Right atrium auricular region (tissue), 2 donors: ENCODE measurements around the gene EXOC3. TPM values are rescaled to one million over a fixed set of nuclear protein-coding genes. Genes with fewer than 3 reads are reported as not detected.

ENCODE experiments used
- DNase-seq: peaks from one replicate; pipeline ENCODE4 v3.0.0-alpha.2; 2019; ENCODE audit warnings: low spot score
- H3K27ac ChIP-seq, 2 donors: fragments of 200-600 bp; sonication (generic); 1 replicate in 1 of 2; 2 replicates in 1 of 2; pipeline ENCODE4 v1.5.1; 2016 to 2019
- H3K27me3 ChIP-seq, 2 donors: fragments of 200-600 bp; sonication (generic); one replicate each; pipeline versions ENCODE4 v1.5.1 to v1.6.0; 2017 to 2019
- H3K36me3 ChIP-seq: fragments of 200-600 bp; sonication (generic); one replicate; pipeline ENCODE4 v1.5.1; 2016
- H3K4me1 ChIP-seq, 2 donors: fragments of 200-600 bp; sonication (generic); one replicate each; pipeline versions ENCODE4 v1.5.1 to v1.6.0; 2017 to 2019
- H3K4me3 ChIP-seq, 2 donors: fragments of 200-600 bp; sonication (generic); 1 replicate in 1 of 2; 2 replicates in 1 of 2; pipeline ENCODE4 v1.5.1; 2017 to 2019; ENCODE audit warnings: mild to moderate bottlenecking in 1 of 2, moderate library complexity in 1 of 2
- H3K9me3 ChIP-seq, 2 donors: fragments of 200-600 bp; sonication (generic); one replicate each; pipeline ENCODE4 v1.5.1; 2019
- total RNA-seq, 2 donors: library from RNA; depleted of rRNA; stranded (reverse); fragments of >200 nt; gene quantifications; one replicate each; pipeline ENCODE4 v1.1.0, GENCODE V29; 2016
- TF ChIP-seq, protein P1 (sequence below), 2 donors: fragments of 200-600 bp; sonication (generic); IDR thresholded peaks; one replicate each; pipeline ENCODE4 v1.5.1; 2019; ENCODE audit warnings: antibody characterized with exemption in 2 of 2

EXOC3 gene
- total RNA-seq, 2 donors from 2014 or later: 34.7 to 40.7 TPM

- TF ChIP-seq, protein P1, sequence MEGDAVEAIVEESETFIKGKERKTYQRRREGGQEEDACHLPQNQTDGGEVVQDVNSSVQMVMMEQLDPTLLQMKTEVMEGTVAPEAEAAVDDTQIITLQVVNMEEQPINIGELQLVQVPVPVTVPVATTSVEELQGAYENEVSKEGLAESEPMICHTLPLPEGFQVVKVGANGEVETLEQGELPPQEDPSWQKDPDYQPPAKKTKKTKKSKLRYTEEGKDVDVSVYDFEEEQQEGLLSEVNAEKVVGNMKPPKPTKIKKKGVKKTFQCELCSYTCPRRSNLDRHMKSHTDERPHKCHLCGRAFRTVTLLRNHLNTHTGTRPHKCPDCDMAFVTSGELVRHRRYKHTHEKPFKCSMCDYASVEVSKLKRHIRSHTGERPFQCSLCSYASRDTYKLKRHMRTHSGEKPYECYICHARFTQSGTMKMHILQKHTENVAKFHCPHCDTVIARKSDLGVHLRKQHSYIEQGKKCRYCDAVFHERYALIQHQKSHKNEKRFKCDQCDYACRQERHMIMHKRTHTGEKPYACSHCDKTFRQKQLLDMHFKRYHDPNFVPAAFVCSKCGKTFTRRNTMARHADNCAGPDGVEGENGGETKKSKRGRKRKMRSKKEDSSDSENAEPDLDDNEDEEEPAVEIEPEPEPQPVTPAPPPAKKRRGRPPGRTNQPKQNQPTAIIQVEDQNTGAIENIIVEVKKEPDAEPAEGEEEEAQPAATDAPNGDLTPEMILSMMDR (IDR thresholded peaks at IDR 0.05): no peak
- Histone ChIP-seq H3K4me1 (peaks cover 0 to 15% of the 10 kb centered on the region in 2 donors), H3K27ac (no peak overlapping the region), H3K27me3 (no peaks in the 10 kb centered on the region), H3K36me3 (no peaks in the 10 kb centered on the region), H3K4me3 (no peak overlapping the region), H3K9me3 (no peaks in the 10 kb centered on the region)
- no peak for DNase-seq
These were observed 3.8 kb upstream of the EXOC3 start for GRCh38 chr5:439181-439580.

GRCh38 chr5:439636-440035 lies 3.3 kb upstream of the EXOC3 start:
- no peak overlapping the region for H3K4me3 ChIP-seq
- no peaks in the 10 kb centered on the region for H3K9me3 ChIP-seq
- H3K27me3 ChIP-seq: no peaks in the 10 kb centered on the region
- no peak for DNase-seq
- H3K4me1 ChIP-seq: peaks cover 0 to 19% of the 10 kb centered on the region in 2 donors
- TF ChIP-seq, protein P1 (IDR thresholded peaks at IDR 0.05): no peak
- no peak overlapping the region for H3K27ac ChIP-seq
- no peaks in the 10 kb centered on the region for H3K36me3 ChIP-seq

- TF ChIP-seq, protein P1 (IDR thresholded peaks at IDR 0.05): no peak
- no peaks in the 10 kb centered on the region for H3K9me3 ChIP-seq
- DNase-seq: no peak
- H3K27me3 ChIP-seq: no peaks in the 10 kb centered on the region
- no peak overlapping the region for H3K27ac ChIP-seq
- no peaks in the 10 kb centered on the region for H3K36me3 ChIP-seq
- no peak overlapping the region for H3K4me3 ChIP-seq
- H3K4me1 ChIP-seq: peaks cover 0 to 19% of the 10 kb centered on the region in 2 donors
These were observed 2.4 kb upstream of the EXOC3 start for GRCh38 chr5:440401-441201.

- Histone ChIP-seq H3K9me3 (no peaks in the 10 kb centered on the region), H3K36me3 (peaks cover 2% of the 10 kb centered on the region), H3K4me3 (peak overlapping the region; percentile 59 to 87), H3K27ac (no peak overlapping the region), H3K27me3 (no peaks in the 10 kb centered on the region), H3K4me1 (peaks cover 0 to 19% of the 10 kb centered on the region in 2 donors)
- no peak for DNase-seq
- TF ChIP-seq, protein P1 (IDR thresholded peaks at IDR 0.05): no peak
These were observed 1.0 kb upstream of the EXOC3 start for GRCh38 chr5:441996-442334.

DNA sequence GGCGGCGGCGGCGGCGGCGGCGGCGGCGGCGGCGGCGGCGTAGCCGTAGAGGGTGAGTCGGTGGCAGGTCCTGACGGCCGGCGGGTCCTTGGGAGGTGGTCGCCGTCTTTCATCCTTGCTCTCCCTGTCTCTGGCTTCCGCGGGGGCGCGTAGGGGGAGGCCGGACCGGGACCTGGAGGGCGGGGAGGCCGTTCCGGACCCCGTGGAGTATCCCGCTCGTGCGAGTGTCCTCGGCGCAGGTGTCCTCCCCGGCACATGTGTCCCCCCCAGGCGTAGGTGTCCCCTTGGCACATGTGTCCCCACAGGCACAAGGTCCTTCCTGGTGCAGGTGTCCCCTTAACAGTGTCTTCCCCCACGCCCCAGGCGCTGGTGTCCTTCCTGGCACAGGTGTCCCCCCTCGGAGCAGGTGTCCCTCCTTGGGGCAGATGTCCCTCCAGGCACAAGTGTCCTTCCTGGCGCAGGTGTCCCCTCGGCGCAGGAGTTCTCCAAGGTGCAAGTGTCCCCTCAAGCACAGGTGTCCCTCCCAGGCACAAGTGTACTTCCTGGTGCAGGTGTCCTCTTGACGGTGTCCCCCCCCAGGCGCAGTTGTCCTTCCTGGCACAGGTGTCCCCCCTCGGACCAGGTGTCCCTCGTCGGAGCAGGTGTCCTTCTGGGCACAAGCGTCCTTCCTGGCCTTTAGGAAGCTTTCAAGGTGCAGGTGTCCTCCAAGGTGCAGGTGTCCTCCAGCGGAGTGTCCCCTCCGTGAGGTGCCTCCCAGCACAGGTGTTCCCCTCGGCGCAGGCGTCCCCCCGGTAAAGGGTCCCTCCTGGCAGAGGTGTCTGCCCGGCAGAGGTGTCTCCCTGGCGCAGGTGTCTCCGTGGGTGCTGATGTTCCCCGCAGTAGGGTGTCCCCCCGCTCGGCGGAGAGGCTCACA lies 519 bp downstream of the EXOC3 start:
- Histone ChIP-seq H3K27ac (peak overlapping the region; percentile 65 to 78), H3K36me3 (peaks cover 18% of the 10 kb centered on the region), H3K9me3 (no peaks in the 10 kb centered on the region), H3K27me3 (no peaks in the 10 kb centered on the region), H3K4me1 (peaks cover 0 to 19% of the 10 kb centered on the region in 2 donors), H3K4me3 (peak overlapping the region; percentile 59 to 87)
- TF ChIP-seq, protein P1 (IDR thresholded peaks at IDR 0.05): no peak
- DNase-seq: no peak
